Endothelial cell of umbilical vein (primary cell): Measurements from ENCODE around the gene EFCAB5. TPM values are rescaled to one million over a fixed set of nuclear protein-coding genes. Genes with fewer than 3 reads are reported as not detected.

Source experiments
- BruUV-seq: library from RNA; stranded (reverse); fragments of 400-500 nt; replicated peaks from 2 replicates; lab custom pipeline; 2021; lab: Mats Ljungman, UMichigan
- CTCF ChIA-PET: fragments of 300-600, 350-600 bp; sonication (Branson Sonifier 250); formaldehyde crosslinking; loops from one replicate; lab custom pipeline; 2021; ENCODE audit warnings: antibody characterized with exemption, inconsistent platforms; lab: Charles Lee
- POLR2A ChIA-PET: fragments of 300-600, 350-600 bp; sonication (Branson Sonifier 250); formaldehyde crosslinking; loops from one replicate; lab custom pipeline; 2021; ENCODE audit warnings: antibody characterized with exemption, inconsistent platforms; lab: Charles Lee
- DNase-seq: peaks from one replicate; pipeline ENCODE4 v3.0.0-alpha.2; 2011; ENCODE audit warnings: low read depth, low spot score
- FAIRE-seq: peaks from 2 replicates; lab custom pipeline; 2011; peaks lifted over from hg19 to GRCh38; lab: Jason Lieb, UNC
- H2AFZ ChIP-seq: 2 replicates; pipeline ENCODE4 v1.6.0; 2012; ENCODE audit warnings: low read depth, low read length, control low read depth, inconsistent platforms
- H3K27ac ChIP-seq: 2 replicates; pipeline ENCODE4 v1.5.1; 2011; ENCODE audit warnings: low read depth, mild to moderate bottlenecking, control low read depth, low read length, moderate library complexity; ENCODE audit not compliant: insufficient read depth
- H3K27me3 ChIP-seq, 2 experiments: 2 replicates each; pipeline versions ENCODE4 v1.6.0 to v1.6.1; 2011; ENCODE audit warnings: low read length in 2 of 2, mixed read lengths in 1 of 2; ENCODE audit not compliant: control insufficient read depth in 2 of 2, insufficient read depth in 2 of 2
- H3K36me3 ChIP-seq, 2 experiments: 2 replicates in 1 of 2; 3 replicates in 1 of 2; pipeline ENCODE4 v1.5.1; 2011; ENCODE audit warnings: low read length in 2 of 2, mild to moderate bottlenecking in 1 of 2, moderate library complexity in 1 of 2; ENCODE audit not compliant: control insufficient read depth in 2 of 2, insufficient read depth in 2 of 2; ENCODE audit errors: extremely low read depth in 1 of 2
- H3K4me1 ChIP-seq: 3 replicates; pipeline ENCODE4 v1.5.1; 2011; ENCODE audit warnings: mild to moderate bottlenecking, low read length; ENCODE audit not compliant: control insufficient read depth, insufficient read depth; ENCODE audit errors: extremely low read depth
- H3K4me2 ChIP-seq: 2 replicates; pipeline ENCODE4 v1.6.1; 2011; ENCODE audit warnings: low read length, control low read depth, mixed read lengths; ENCODE audit not compliant: insufficient read depth
- H3K4me3 ChIP-seq, 3 experiments: fragments of 200-600 bp in 1 of 3; sonication (generic), shearing (Covaris generic) in 1 of 3; replicated peaks in 1 of 3; 2 replicates each; pipeline ENCODE4 v1.5.1; 2011 to 2016; ENCODE audit warnings: control low read depth in 3 of 3, low read length in 3 of 3, mild to moderate bottlenecking in 2 of 3, inconsistent platforms in 1 of 3, low read depth in 1 of 3, moderate library complexity in 1 of 3; ENCODE audit not compliant: insufficient read depth in 1 of 3
- H3K79me2 ChIP-seq: 2 replicates; pipeline ENCODE4 v1.6.0; 2012; ENCODE audit warnings: low read length, inconsistent platforms; ENCODE audit not compliant: control insufficient read depth, insufficient read depth
- H3K9ac ChIP-seq: replicated peaks from 2 replicates; pipeline ENCODE3; 2011; ENCODE audit warnings: low read length, control low read depth; ENCODE audit not compliant: insufficient read depth; ENCODE audit errors: extremely low read depth
- H3K9me1 ChIP-seq: replicated peaks from 3 replicates; pipeline ENCODE4 v1.6.0; 2011; ENCODE audit warnings: mild to moderate bottlenecking, low read length; ENCODE audit not compliant: control insufficient read depth, insufficient read depth; ENCODE audit errors: extremely low read depth
- H3K9me3 ChIP-seq: replicated peaks from 2 replicates; pipeline ENCODE4 v1.5.1; 2012; ENCODE audit warnings: low read length, inconsistent platforms; ENCODE audit not compliant: control insufficient read depth, insufficient read depth
- H4K20me1 ChIP-seq: replicated peaks from 2 replicates; pipeline ENCODE3; 2011; ENCODE audit warnings: mild to moderate bottlenecking, low read length; ENCODE audit not compliant: control insufficient read depth, insufficient read depth; ENCODE audit errors: extremely low read depth
- CTCF ChIP-seq, 2 donors: IDR thresholded peaks; 1 replicate in 1 of 2; 2 replicates in 1 of 2; pipeline ENCODE4 v1.5.1; 2011; ENCODE audit warnings: low read length in 2 of 2, mild to moderate bottlenecking in 2 of 2, moderate library complexity in 2 of 2, control low read depth in 1 of 2, inconsistent platforms in 1 of 2, low read depth in 1 of 2; ENCODE audit not compliant: insufficient read depth in 1 of 2; ENCODE audit errors: extremely low read depth in 1 of 2
- MAX ChIP-seq: IDR thresholded peaks from 2 replicates; pipeline ENCODE4 v1.6.1; 2011; ENCODE audit not compliant: insufficient read depth, insufficient read length
- MYC ChIP-seq: IDR thresholded peaks from one replicate; pipeline ENCODE4 v1.6.1; 2011; ENCODE audit warnings: mild to moderate bottlenecking, low read depth, low read length
- POLR2A ChIP-seq: IDR thresholded peaks from 2 replicates; pipeline ENCODE4 v1.6.1; 2012; ENCODE audit warnings: low read depth, mild to moderate bottlenecking, control low read depth, low read length
- POLR2AphosphoS5 ChIP-seq: IDR thresholded peaks from 2 replicates; pipeline ENCODE4 v1.6.1; 2012; ENCODE audit warnings: low read depth, mild to moderate bottlenecking, control low read depth, low read length, moderate library complexity; ENCODE audit not compliant: insufficient read depth
- dilution Hi-C: fragments of 300-500 bp; cut with MboI; formaldehyde crosslinking; loops from one replicate; pipeline ENCODE4 v1.15.0; 2019; ENCODE audit warnings: low sequenced_read_pairs; ENCODE audit not compliant: extremely low pct_ligation_motif_present
- intact Hi-C: fragments of 100-400 bp; cut with micrococcal nuclease; formaldehyde crosslinking; loops from one replicate; pipeline ENCODE4 v1.10.0; 2022
- polyA plus RNA-seq, 4 experiments: library from polyadenylated mRNA; depleted of rRNA in 3 of 4; stranded (reverse) in 3 of 4; unstranded in 1 of 4; fragments of >200 nt; gene quantifications; 2 replicates each; pipeline versions ENCODE4 v1.2.1 to v1.2.3, GENCODE V29; 2011 to 2012; ENCODE audit warnings: missing spikeins in 1 of 4
- total RNA-seq: library from RNA; stranded (reverse); gene quantifications from 2 replicates; pipeline ENCODE4 v1.2.3, GENCODE V29; 2021

EFCAB5 gene
- total and polyA plus RNA-seq, 2 donors (not counting 3 experiments of a cell fraction or from before 2014, with no cell fraction given) = 0.04 to 0.40 TPM

- no TSS peak for BruUV-seq
- CTCF ChIA-PET = interaction anchor here (1.0 kb wide), 1 partner anchor 16 kb away, joined by 6 read pairs; no protein-coding TSS in a partner anchor
Measured at GRCh38 chr17:29949696-29950095, 8.3 kb downstream of the EFCAB5 start.

GRCh38 chr17:29954405-29954804 is 13.0 kb downstream of the EFCAB5 start:
- Histone ChIP-seq H3K27me3 (peaks cover 0 to 2% of the 10 kb centered on the region in 2 experiments), H3K4me2 (no peak overlapping the region), H3K9me1 (no peaks in the 10 kb centered on the region), H3K4me3 (no peak overlapping the region), H4K20me1 (no peaks in the 10 kb centered on the region), H2AFZ (no peak overlapping the region), H3K36me3 (no peaks in the 10 kb centered on the region), H3K9ac (no peak overlapping the region), H3K27ac (no peak overlapping the region), H3K79me2 (no peaks in the 10 kb centered on the region), H3K4me1 (no peaks in the 10 kb centered on the region), H3K9me3 (no peaks in the 10 kb centered on the region)
- DNase-seq (no peak), FAIRE-seq (no peak)
- intact Hi-C loops (no loop called here), dilution Hi-C loops (no loop called here)
- ChIA-PET CTCF (interaction anchor here (0.5 to 1.5 kb wide), 3 partner anchors 8 to 659 kb away, joined by 3 to 4 read pairs (median 3); no protein-coding TSS in a partner anchor), POLR2A (interaction anchor here (0.6 kb wide), 1 partner anchor 88 kb away, joined by 4 read pairs; no protein-coding TSS in a partner anchor)
- BruUV-seq = no TSS peak
- no peak for TF ChIP-seq POLR2A
- TF ChIP-seq MAX = no peak
- TF ChIP-seq CTCF (IDR thresholded peaks at IDR 0.05; ENCODE audit: extremely low read depth in 1 of 2, insufficient read depth in 1 of 2, low read depth in 1 of 2, low read length in 2 of 2) = peak in 1 of 2 donors; percentile 11

More at GRCh38 chr17:29949696-29950095, 8.3 kb downstream of the EFCAB5 start:
- Histone ChIP-seq H3K9ac (no peak overlapping the region), H3K4me2 (no peak overlapping the region), H3K79me2 (no peaks in the 10 kb centered on the region), H3K4me3 (no peak overlapping the region), H3K9me1 (no peaks in the 10 kb centered on the region), H3K27ac (no peak overlapping the region), H2AFZ (no peak overlapping the region), H3K36me3 (no peaks in the 10 kb centered on the region), H3K27me3 (no peaks in the 10 kb centered on the region), H3K4me1 (no peaks in the 10 kb centered on the region), H3K9me3 (no peaks in the 10 kb centered on the region), H4K20me1 (no peaks in the 10 kb centered on the region)
- POLR2A ChIA-PET = no interaction called here
- dilution Hi-C loops = no loop called here
- TF ChIP-seq MYC = no peak
- TF ChIP-seq POLR2AphosphoS5 = no peak
- DNase-seq (no peak), FAIRE-seq (peak; percentile 24)
- intact Hi-C loops = no loop called here
